ENCODE measurements around the gene DPP6. TPM values are rescaled to one million over a fixed set of nuclear protein-coding genes. Genes with fewer than 3 reads are reported as not detected.

The DPP6 gene
- total and polyA plus RNA-seq, 2 of the 8 experiments (the other 6 are each of a cell fraction or from before 2014, with no cell fraction given): 4.7 to 6.8 TPM

DNA sequence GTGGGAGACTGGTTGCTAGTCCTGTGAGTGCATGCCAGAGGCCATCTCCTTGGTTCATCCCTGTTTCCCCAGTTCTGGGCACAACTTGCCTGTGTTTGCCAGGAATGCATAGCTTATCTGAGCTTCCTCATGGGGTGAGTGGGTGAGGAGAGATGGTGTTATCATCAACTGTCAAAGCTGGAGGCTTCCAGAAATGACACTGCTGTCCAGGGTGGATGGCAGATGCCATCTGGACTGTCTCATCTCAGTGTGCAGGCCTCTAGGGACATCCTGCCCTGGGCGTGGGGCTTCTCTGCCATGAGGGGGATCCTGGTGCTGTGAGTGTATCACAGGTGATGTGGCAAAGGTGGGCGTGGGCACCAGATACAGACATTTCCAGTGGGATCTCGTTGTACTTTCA, 328.6 kb downstream of the DPP6 start:
- WGBS, 2 experiments (ENCODE audit: extremely low coverage in 1 of 2, insufficient coverage in 1 of 2, insufficient read length in 1 of 2, insufficient replicate concordance in 2 of 2, low coverage in 1 of 2, low lambda C conversion rate in 2 of 2, missing lambda C conversion rate in 1 of 2): 98% methylated on average over 3 of the region's 3 CpGs; no CpG with 5 or more reads in 1 of the 2 experiments
- H3K23me2 ChIP-seq (ENCODE audit: low read depth, low read length): no peaks in the 10 kb centered on the region
- no peak overlapping the region for H3K18ac ChIP-seq (ENCODE audit: extremely low read depth, low read length)
- DNase-seq (ENCODE audit: low read depth in 1 of 2, low spot score in 2 of 2): no peak
- no peak overlapping the region for H2BK5ac ChIP-seq (ENCODE audit: low read depth, low read length)
- no peaks in the 10 kb centered on the region for H3K9me3 ChIP-seq (ENCODE audit: insufficient read depth in 2 of 2, low read depth in 1 of 2, low read length in 1 of 2)
- H4K20me1 ChIP-seq (replicated peaks in 1 of 2; ENCODE audit: control insufficient read depth in 1 of 2, insufficient read depth in 2 of 2, low read length in 2 of 2): no peaks in the 10 kb centered on the region
- H2AFZ ChIP-seq (ENCODE audit: low read length): no peak overlapping the region
- no peak overlapping the region for H3K4me3 ChIP-seq (ENCODE audit: extremely low read depth in 1 of 4, insufficient read depth in 2 of 4, low read depth in 3 of 4, low read length in 4 of 4)
- H4K91ac ChIP-seq (replicated peaks; ENCODE audit: insufficient read length, low read length): no peak overlapping the region
- H3K56ac ChIP-seq (replicated peaks; ENCODE audit: insufficient read length, low read depth, low read length): no peak overlapping the region
- H3K4me2 ChIP-seq (ENCODE audit: insufficient read depth in 1 of 2, low read depth in 2 of 2, low read length in 2 of 2): no peak overlapping the region
- no peak overlapping the region for H2BK12ac ChIP-seq (ENCODE audit: low read depth, low read length)
- H3K79me2 ChIP-seq (ENCODE audit: control insufficient read depth in 1 of 2, insufficient read depth in 2 of 2, low read length in 2 of 2): no peaks in the 10 kb centered on the region
- H2AK5ac ChIP-seq (ENCODE audit: low read depth, low read length): no peak overlapping the region
- H2BK120ac ChIP-seq (replicated peaks; ENCODE audit: low read depth, low read length): no peak overlapping the region
- CTCF ChIA-PET (ENCODE audit: partially characterized antibody): no interaction called here
- no peak overlapping the region for H3K23ac ChIP-seq (ENCODE audit: insufficient read length)
- no peak for FAIRE-seq
- H4K8ac ChIP-seq (ENCODE audit: extremely low read depth, insufficient read depth, low read length): no peak overlapping the region
- no peaks in the 10 kb centered on the region for H3K36me3 ChIP-seq (ENCODE audit: control insufficient read depth in 2 of 4, insufficient read depth in 4 of 4, low read length in 3 of 4)
- no peaks in the 10 kb centered on the region for H3K4me1 ChIP-seq (replicated peaks in 1 of 4; ENCODE audit: control insufficient read depth in 3 of 4, insufficient read depth in 4 of 4, low read length in 3 of 4)
- TF ChIP-seq RNF2 (IDR thresholded peaks at IDR 0.05; ENCODE audit: borderline replicate concordance, low read depth, low read length, missing control alignments, poor library complexity, severe bottlenecking) (no peak), NRF1 (IDR thresholded peaks at IDR 0.05; ENCODE audit: low read depth, low read length) (no peak), RBBP5 (IDR thresholded peaks at IDR 0.05; ENCODE audit: borderline replicate concordance, low read depth, low read length) (no peak), RFX5 (IDR thresholded peaks at IDR 0.05; ENCODE audit: borderline replicate concordance, low read depth, low read length) (no peak), SRF (IDR thresholded peaks at IDR 0.05; ENCODE audit: low read depth, low read length) (no peak), JUN (IDR thresholded peaks at IDR 0.05; ENCODE audit: low read depth, low read length) (no peak), CHD2 (IDR thresholded peaks at IDR 0.05; ENCODE audit: low read length) (no peak)
- TF ChIP-seq, protein P1, sequence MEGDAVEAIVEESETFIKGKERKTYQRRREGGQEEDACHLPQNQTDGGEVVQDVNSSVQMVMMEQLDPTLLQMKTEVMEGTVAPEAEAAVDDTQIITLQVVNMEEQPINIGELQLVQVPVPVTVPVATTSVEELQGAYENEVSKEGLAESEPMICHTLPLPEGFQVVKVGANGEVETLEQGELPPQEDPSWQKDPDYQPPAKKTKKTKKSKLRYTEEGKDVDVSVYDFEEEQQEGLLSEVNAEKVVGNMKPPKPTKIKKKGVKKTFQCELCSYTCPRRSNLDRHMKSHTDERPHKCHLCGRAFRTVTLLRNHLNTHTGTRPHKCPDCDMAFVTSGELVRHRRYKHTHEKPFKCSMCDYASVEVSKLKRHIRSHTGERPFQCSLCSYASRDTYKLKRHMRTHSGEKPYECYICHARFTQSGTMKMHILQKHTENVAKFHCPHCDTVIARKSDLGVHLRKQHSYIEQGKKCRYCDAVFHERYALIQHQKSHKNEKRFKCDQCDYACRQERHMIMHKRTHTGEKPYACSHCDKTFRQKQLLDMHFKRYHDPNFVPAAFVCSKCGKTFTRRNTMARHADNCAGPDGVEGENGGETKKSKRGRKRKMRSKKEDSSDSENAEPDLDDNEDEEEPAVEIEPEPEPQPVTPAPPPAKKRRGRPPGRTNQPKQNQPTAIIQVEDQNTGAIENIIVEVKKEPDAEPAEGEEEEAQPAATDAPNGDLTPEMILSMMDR (IDR thresholded peaks at IDR 0.05; ENCODE audit: control extremely low read depth in 1 of 3, insufficient read depth in 1 of 3, low read depth in 1 of 3, low read length in 3 of 3): no peak
- H2BK20ac ChIP-seq (ENCODE audit: low read length): no peak overlapping the region
- no peaks in the 10 kb centered on the region for H3K79me1 ChIP-seq (ENCODE audit: low read depth, low read length)
- H3K27me3 ChIP-seq (replicated peaks in 1 of 4; ENCODE audit: control insufficient read depth in 3 of 4, extremely low read depth in 1 of 4, insufficient read depth in 3 of 4, low read length in 3 of 4): no peaks in the 10 kb centered on the region
- no peak overlapping the region for H3K4ac ChIP-seq (replicated peaks; ENCODE audit: insufficient read length, low read depth, low read length)
- POLR2A ChIA-PET (ENCODE audit: partially characterized antibody): no interaction called here
- no peak overlapping the region for H3K27ac ChIP-seq (ENCODE audit: low read depth, low read length)
- H2BK15ac ChIP-seq (ENCODE audit: low read length): no peak overlapping the region
- no peak overlapping the region for H3K9ac ChIP-seq (replicated peaks in 1 of 4; ENCODE audit: extremely low read depth in 1 of 4, low read depth in 3 of 4, low read length in 3 of 4)
- H4K5ac ChIP-seq (ENCODE audit: insufficient read length, low read depth, low read length): no peak overlapping the region
- H3K14ac ChIP-seq (ENCODE audit: insufficient read length): no peak overlapping the region
